Uterus (tissue), 2 donors: Measurements from ENCODE around the gene N4BP2L2.

Experiments used
- POLR2A ChIP-seq, 2 donors: fragments of 450-650 bp; IDR thresholded peaks; one replicate each; pipeline ENCODE4 v1.6.1; 2016; ENCODE audit warnings: antibody characterized with exemption in 2 of 2, mild to moderate bottlenecking in 1 of 2, moderate library complexity in 1 of 2
- TF ChIP-seq, protein P1 (sequence below), 4 experiments: fragments of 200-600 bp in 2 of 4; fragments of 450-650 bp in 2 of 4; sonication (generic) in 2 of 4; IDR thresholded peaks; one replicate each; pipeline ENCODE4 v1.5.1; 2016 to 2019; ENCODE audit warnings: antibody characterized with exemption in 4 of 4, mild to moderate bottlenecking in 2 of 4, moderate library complexity in 1 of 4

DNA sequence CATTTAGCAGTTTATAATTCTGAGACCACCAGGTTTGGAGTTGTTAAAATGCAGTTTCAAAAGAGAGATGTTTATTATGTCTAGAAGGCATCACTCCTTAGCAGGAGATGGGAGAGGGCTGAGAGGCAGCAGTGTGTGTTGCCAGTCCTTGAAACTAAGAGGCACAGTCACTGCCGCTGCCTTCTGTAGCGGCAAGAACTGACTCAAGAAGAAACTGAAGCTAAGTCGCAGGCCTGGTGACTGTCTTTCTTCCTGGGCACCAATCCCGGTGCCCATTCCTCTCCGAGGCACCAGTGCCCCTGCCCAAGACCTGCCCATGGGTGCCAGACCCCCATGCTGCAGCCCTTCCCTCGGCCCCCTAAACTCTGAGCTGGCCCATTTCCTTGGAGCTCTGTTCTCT, 130.7 kb downstream of the N4BP2L2 start:
- TF ChIP-seq, protein P1, sequence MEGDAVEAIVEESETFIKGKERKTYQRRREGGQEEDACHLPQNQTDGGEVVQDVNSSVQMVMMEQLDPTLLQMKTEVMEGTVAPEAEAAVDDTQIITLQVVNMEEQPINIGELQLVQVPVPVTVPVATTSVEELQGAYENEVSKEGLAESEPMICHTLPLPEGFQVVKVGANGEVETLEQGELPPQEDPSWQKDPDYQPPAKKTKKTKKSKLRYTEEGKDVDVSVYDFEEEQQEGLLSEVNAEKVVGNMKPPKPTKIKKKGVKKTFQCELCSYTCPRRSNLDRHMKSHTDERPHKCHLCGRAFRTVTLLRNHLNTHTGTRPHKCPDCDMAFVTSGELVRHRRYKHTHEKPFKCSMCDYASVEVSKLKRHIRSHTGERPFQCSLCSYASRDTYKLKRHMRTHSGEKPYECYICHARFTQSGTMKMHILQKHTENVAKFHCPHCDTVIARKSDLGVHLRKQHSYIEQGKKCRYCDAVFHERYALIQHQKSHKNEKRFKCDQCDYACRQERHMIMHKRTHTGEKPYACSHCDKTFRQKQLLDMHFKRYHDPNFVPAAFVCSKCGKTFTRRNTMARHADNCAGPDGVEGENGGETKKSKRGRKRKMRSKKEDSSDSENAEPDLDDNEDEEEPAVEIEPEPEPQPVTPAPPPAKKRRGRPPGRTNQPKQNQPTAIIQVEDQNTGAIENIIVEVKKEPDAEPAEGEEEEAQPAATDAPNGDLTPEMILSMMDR (IDR thresholded peaks at IDR 0.05) = no peak
- TF ChIP-seq POLR2A (IDR thresholded peaks at IDR 0.05) = no peak
